H9 (cell line): ENCODE measurements around the gene NRP1. TPM values are rescaled to one million over a fixed set of nuclear protein-coding genes. Genes with fewer than 3 reads are reported as not detected.

ENCODE experiments used
- DNase-seq: peaks from one replicate; pipeline ENCODE4 v3.0.0-alpha.2; 2017
- H2AFZ ChIP-seq: one replicate; pipeline ENCODE4 v1.6.1; 2013; ENCODE audit warnings: mild to moderate bottlenecking, low read length, control low read depth, moderate library complexity
- H2AK5ac ChIP-seq: 2 replicates; pipeline ENCODE4 v1.6.1; 2013; ENCODE audit warnings: low read length, control low read depth, mixed read lengths; ENCODE audit not compliant: insufficient read length
- H2BK120ac ChIP-seq: one replicate; pipeline ENCODE4 v1.6.1; 2013; ENCODE audit warnings: low read depth, mild to moderate bottlenecking, low read length, control low read depth, inconsistent platforms; ENCODE audit not compliant: poor library complexity, severe bottlenecking
- H2BK12ac ChIP-seq: 2 replicates; pipeline ENCODE4 v1.6.1; 2013; ENCODE audit warnings: low read length, control low read depth, mixed read lengths, low read depth; ENCODE audit not compliant: insufficient read length
- H2BK15ac ChIP-seq: 2 replicates; pipeline ENCODE4 v1.6.1; 2013; ENCODE audit warnings: low read depth, low read length, control low read depth
- H2BK20ac ChIP-seq: one replicate; pipeline ENCODE4 v1.6.1; 2013; ENCODE audit warnings: low read depth, mild to moderate bottlenecking, low read length, control low read depth, inconsistent platforms; ENCODE audit not compliant: poor library complexity, severe bottlenecking
- H2BK5ac ChIP-seq: 2 replicates; pipeline ENCODE4 v1.6.1; 2013; ENCODE audit warnings: low read length, control low read depth, mixed read lengths; ENCODE audit not compliant: insufficient read length
- H3K14ac ChIP-seq: 2 replicates; pipeline ENCODE4 v1.6.1; 2013; ENCODE audit warnings: low read length, control low read depth; ENCODE audit not compliant: insufficient read depth
- H3K18ac ChIP-seq: 2 replicates; pipeline ENCODE4 v1.6.1; 2013; ENCODE audit warnings: low read depth, mild to moderate bottlenecking, mixed read lengths, low read length, control low read depth; ENCODE audit not compliant: insufficient read length
- H3K23ac ChIP-seq: 2 replicates; pipeline ENCODE4 v1.6.1; 2013; ENCODE audit warnings: low read length, control low read depth, mixed read lengths, low read depth; ENCODE audit not compliant: insufficient read length
- H3K23me2 ChIP-seq: 2 replicates; pipeline ENCODE4 v1.6.1; 2013; ENCODE audit warnings: low read depth, mild to moderate bottlenecking, mixed read lengths, low read length, control low read depth; ENCODE audit not compliant: insufficient read length, poor library complexity, severe bottlenecking
- H3K27ac ChIP-seq: 2 replicates; pipeline ENCODE4 v1.5.1; 2013; ENCODE audit warnings: low read length, control low read depth, mixed read lengths, low read depth; ENCODE audit not compliant: insufficient read length
- H3K27me3 ChIP-seq: 2 replicates; pipeline ENCODE4 v1.6.1; 2013; ENCODE audit warnings: low read length, control low read depth, inconsistent platforms; ENCODE audit not compliant: insufficient read depth
- H3K4ac ChIP-seq: 2 replicates; pipeline ENCODE4 v1.6.1; 2013; ENCODE audit warnings: low read depth, mild to moderate bottlenecking, control low read depth, inconsistent platforms, low read length, moderate library complexity
- H3K4me1 ChIP-seq: 2 replicates; pipeline ENCODE4 v1.6.1; 2013; ENCODE audit warnings: low read length, control low read depth, inconsistent platforms; ENCODE audit not compliant: insufficient read depth
- H3K4me2 ChIP-seq: 2 replicates; pipeline ENCODE4 v1.6.1; 2013; ENCODE audit warnings: low read length, control low read depth, mixed read lengths; ENCODE audit not compliant: insufficient read length, insufficient read depth
- H3K56ac ChIP-seq: 2 replicates; pipeline ENCODE4 v1.6.1; 2013; ENCODE audit warnings: low read depth, mild to moderate bottlenecking, mixed read lengths, low read length, control low read depth; ENCODE audit not compliant: insufficient read length
- H3K79me1 ChIP-seq: 2 replicates; pipeline ENCODE4 v1.6.1; 2013; ENCODE audit warnings: low read depth, mild to moderate bottlenecking, moderate library complexity, low read length, control low read depth, inconsistent platforms; ENCODE audit not compliant: insufficient read depth, poor library complexity, severe bottlenecking
- H3K79me2 ChIP-seq: 2 replicates; pipeline ENCODE4 v1.6.1; 2013; ENCODE audit warnings: low read length, control low read depth, inconsistent platforms; ENCODE audit not compliant: insufficient read depth
- H3K9ac ChIP-seq: 2 replicates; pipeline ENCODE4 v1.6.1; 2013; ENCODE audit warnings: low read length, control low read depth, mixed read lengths; ENCODE audit not compliant: insufficient read length; ENCODE audit errors: extremely low read depth
- H3K9me3 ChIP-seq: one replicate; pipeline ENCODE4 v1.6.1; 2013; ENCODE audit warnings: low read depth, low read length, inconsistent platforms; ENCODE audit not compliant: control insufficient read depth
- H3T11ph ChIP-seq: one replicate; pipeline ENCODE4 v1.6.1; 2013; ENCODE audit warnings: mild to moderate bottlenecking, low read length, control low read depth, inconsistent platforms
- H4K20me1 ChIP-seq: one replicate; pipeline ENCODE4 v1.6.1; 2013; ENCODE audit not compliant: control insufficient read depth, insufficient read length, insufficient read depth
- H4K5ac ChIP-seq: 2 replicates; pipeline ENCODE4 v1.6.1; 2013; ENCODE audit warnings: low read depth, mild to moderate bottlenecking, mixed read lengths, low read length, control low read depth; ENCODE audit not compliant: insufficient read length
- H4K8ac ChIP-seq: replicated peaks from 2 replicates; pipeline ENCODE4 v1.6.1; 2013; ENCODE audit warnings: low read length, control low read depth, mixed read lengths, low read depth; ENCODE audit not compliant: insufficient read length
- H4K91ac ChIP-seq: 2 replicates; pipeline ENCODE4 v1.6.1; 2013; ENCODE audit warnings: low read depth, mild to moderate bottlenecking, moderate library complexity, mixed read lengths, low read length, control low read depth; ENCODE audit not compliant: insufficient read length
- H3K27ac Mint-ChIP-seq, 3 experiments: 2 replicates in 2 of 3; 3 replicates in 1 of 3; pipeline ENCODE4 v1.8.0; 2020 to 2021; ENCODE audit warnings: mixed read lengths in 3 of 3, mild to moderate bottlenecking in 1 of 3, moderate library complexity in 1 of 3
- H3K27me3 Mint-ChIP-seq: 2 replicates; pipeline ENCODE4 v1.8.0; 2021; ENCODE audit warnings: low read depth, mild to moderate bottlenecking, moderate library complexity, mixed read lengths
- H3K36me3 Mint-ChIP-seq, 3 experiments: 2 replicates in 2 of 3; 3 replicates in 1 of 3; pipeline ENCODE4 v1.8.0; 2020 to 2021; ENCODE audit warnings: low read depth in 3 of 3, mixed read lengths in 3 of 3; ENCODE audit not compliant: insufficient read depth in 1 of 3
- H3K4me1 Mint-ChIP-seq, 2 experiments: 2 replicates each; pipeline ENCODE4 v1.8.0; 2020; ENCODE audit warnings: mixed read lengths in 2 of 2
- H3K4me3 Mint-ChIP-seq, 2 experiments: 2 replicates in 1 of 2; 3 replicates in 1 of 2; pipeline ENCODE4 v1.8.0; 2020 to 2021; ENCODE audit warnings: mild to moderate bottlenecking in 2 of 2, mixed read lengths in 2 of 2, moderate library complexity in 1 of 2
- H3K9me3 Mint-ChIP-seq, 2 experiments: 2 replicates in 1 of 2; 3 replicates in 1 of 2; pipeline ENCODE4 v1.8.0; 2020; ENCODE audit warnings: mild to moderate bottlenecking in 2 of 2, mixed read lengths in 2 of 2, moderate library complexity in 1 of 2
- CTCF ChIP-seq: fragments of 200-600 bp; sonication (generic); conservative IDR thresholded peaks from 3 replicates; pipeline ENCODE4 v1.8.0; 2021; ENCODE audit warnings: antibody characterized with exemption, mild to moderate bottlenecking
- WGBS: extraction: QIAGEN DNeasy Blood & Tissue Kit; methylation state at CpG from one replicate; pipeline ENCODE4 v1.1.7; 2013; ENCODE audit warnings: missing lambda C conversion rate, low lambda C conversion rate, mixed read lengths; ENCODE audit not compliant: insufficient read length; ENCODE audit errors: extremely low coverage; 5-methylcytosine and 5-hydroxymethylcytosine counted together
- total RNA-seq: library from RNA; stranded (reverse); gene quantifications from 2 replicates; pipeline ENCODE4 v1.2.1, GENCODE V29; 2021

NRP1 gene
- total RNA-seq, 1 experiment from 2014 or later = 4.6 TPM

DNA sequence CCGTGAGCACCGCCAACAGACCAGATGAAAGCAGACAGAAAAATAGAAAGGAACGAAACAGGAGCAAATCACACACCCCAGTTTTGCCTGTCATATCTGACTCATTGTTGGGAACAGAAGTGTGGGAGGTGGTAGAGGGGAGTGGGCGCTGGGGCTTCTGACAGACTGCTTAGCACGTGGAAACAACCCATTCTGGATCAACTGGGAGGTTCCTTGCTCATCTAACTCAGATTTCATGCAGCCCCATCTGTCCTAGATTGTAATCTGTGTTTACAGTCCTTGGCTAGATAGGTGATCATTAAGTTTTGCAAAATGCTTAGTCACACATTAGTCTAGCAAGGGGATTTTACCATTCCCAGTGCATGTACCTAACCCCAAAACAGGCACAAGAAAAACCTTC lies 154.1 kb downstream of the NRP1 start:
- no peak overlapping the region for H3K56ac ChIP-seq
- WGBS = no CpG with 5 or more reads among the region's 5 CpGs
- no peak overlapping the region for H3K9ac ChIP-seq
- H3K4me2 ChIP-seq = no peak overlapping the region
- no peaks in the 10 kb centered on the region for H3K79me1 ChIP-seq
- H4K91ac ChIP-seq = no peak overlapping the region
- no peak overlapping the region for H3K4me3 Mint-ChIP-seq
- H3K4ac ChIP-seq = no peak overlapping the region
- no peaks in the 10 kb centered on the region for H3K9me3 ChIP-seq
- H3K79me2 ChIP-seq = no peaks in the 10 kb centered on the region
- no peak overlapping the region for H2BK15ac ChIP-seq
- no peak overlapping the region for H2BK5ac ChIP-seq
- DNase-seq = no peak
- no peak overlapping the region for H2BK20ac ChIP-seq
- no peak overlapping the region for H3K18ac ChIP-seq
- peaks cover 11 to 20% of the 10 kb centered on the region in 2 experiments for H3K4me1 Mint-ChIP-seq
- TF ChIP-seq CTCF = no peak
- H4K5ac ChIP-seq = no peak overlapping the region
- no peak overlapping the region for H2AFZ ChIP-seq
- no peak overlapping the region for H3K27ac Mint-ChIP-seq
- peaks cover 2% of the 10 kb centered on the region; the same call in 1 of the 2 replicates for H3K4me1 ChIP-seq
- H2BK120ac ChIP-seq = no peak overlapping the region
- no peaks in the 10 kb centered on the region for H3K9me3 Mint-ChIP-seq
- no peaks in the 10 kb centered on the region for H3K27me3 Mint-ChIP-seq
- H3K14ac ChIP-seq = no peak overlapping the region
- H3K36me3 Mint-ChIP-seq = no peaks in the 10 kb centered on the region
- no peak overlapping the region for H3T11ph ChIP-seq
- H3K23me2 ChIP-seq = no peaks in the 10 kb centered on the region
- H3K27ac ChIP-seq = no peak overlapping the region
- H3K27me3 ChIP-seq = no peaks in the 10 kb centered on the region
- H3K23ac ChIP-seq = no peak overlapping the region
- no peak overlapping the region for H2AK5ac ChIP-seq
- no peaks in the 10 kb centered on the region for H4K20me1 ChIP-seq
- no peak overlapping the region for H2BK12ac ChIP-seq
- no peak overlapping the region for H4K8ac ChIP-seq
